Measurements from ENCODE around the gene SHC3.

The SHC3 gene

GRCh38 chr9:89172398-89172797 lies 6.2 kb downstream of the SHC3 start:
- TF ChIP-seq CTCF (IDR thresholded peaks at IDR 0.05; ENCODE audit: low read depth, low read length, missing control alignments): no peak
- H3K4me3 ChIP-seq (ENCODE audit: low read depth, low read length): no peak overlapping the region
- DNase-seq (ENCODE audit: low read depth): no peak
- in situ Hi-C loops (cut with HindIII; ENCODE audit: low sequenced_read_pairs): no loop called here

DNA sequence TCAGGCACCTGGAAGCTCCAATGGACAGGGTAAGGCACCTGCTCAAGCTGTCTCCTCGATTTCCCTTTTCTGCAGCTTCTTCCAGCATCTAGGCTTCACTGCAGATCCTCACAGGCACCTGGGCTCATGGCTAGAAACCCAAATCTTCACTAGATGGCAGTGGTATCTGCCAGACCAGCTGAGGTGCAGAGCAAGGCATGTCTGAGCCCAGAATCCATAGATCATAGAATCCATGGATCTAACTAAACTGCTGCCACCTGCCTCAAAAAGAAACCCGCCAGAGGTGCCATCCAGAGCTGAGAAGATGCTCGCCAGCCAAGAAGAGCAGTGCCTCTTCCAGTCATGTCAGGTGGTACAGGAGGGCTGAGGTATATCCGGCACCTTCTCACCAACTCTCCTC lies 6.9 kb downstream of the SHC3 start:
- no peak for TF ChIP-seq CTCF (IDR thresholded peaks at IDR 0.05; ENCODE audit: low read depth, low read length, missing control alignments)
- in situ Hi-C loops (cut with HindIII; ENCODE audit: low sequenced_read_pairs): no loop called here
- H3K4me3 ChIP-seq (ENCODE audit: low read depth, low read length): no peak overlapping the region
- DNase-seq (ENCODE audit: low read depth): no peak

DNA sequence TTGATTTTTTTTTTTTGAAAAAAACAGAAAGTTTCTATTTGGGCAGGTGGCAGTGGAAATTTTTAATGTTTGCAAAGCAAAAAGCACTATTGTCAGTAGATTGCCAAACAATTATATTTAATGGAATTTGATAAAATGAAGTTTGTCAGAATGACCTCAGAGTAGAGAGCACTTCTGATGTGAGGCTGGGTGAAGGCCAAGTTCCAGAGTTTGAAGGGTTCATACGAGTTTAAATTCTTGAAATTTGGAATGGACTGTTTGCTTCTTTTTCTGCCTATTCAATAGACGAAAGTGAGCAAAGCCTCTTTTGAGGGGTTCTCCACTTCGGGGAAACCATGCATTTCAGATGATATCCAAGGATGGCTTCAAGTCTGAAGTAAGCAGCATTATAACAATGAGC lies 7.4 kb downstream of the SHC3 start:
- in situ Hi-C loops (cut with HindIII; ENCODE audit: low sequenced_read_pairs): no loop called here
- no peak for TF ChIP-seq CTCF (IDR thresholded peaks at IDR 0.05; ENCODE audit: low read depth, low read length, missing control alignments)
- H3K4me3 ChIP-seq (ENCODE audit: low read depth, low read length): no peak overlapping the region
- no peak for DNase-seq (ENCODE audit: low read depth)

GRCh38 chr9:89168901-89169813 lies 9.5 kb downstream of the SHC3 start:
- in situ Hi-C loops (cut with HindIII; ENCODE audit: low sequenced_read_pairs): no loop called here
- no peak overlapping the region for H3K4me3 ChIP-seq (ENCODE audit: low read depth, low read length)
- DNase-seq (ENCODE audit: low read depth): no peak
- TF ChIP-seq CTCF (IDR thresholded peaks at IDR 0.05; ENCODE audit: low read depth, low read length, missing control alignments): no peak

GRCh38 chr9:89167788-89168187 lies 10.8 kb downstream of the SHC3 start:
- no peak overlapping the region for H3K4me3 ChIP-seq (ENCODE audit: low read depth, low read length)
- in situ Hi-C loops (cut with HindIII; ENCODE audit: low sequenced_read_pairs): no loop called here
- no peak for TF ChIP-seq CTCF (IDR thresholded peaks at IDR 0.05; ENCODE audit: low read depth, low read length, missing control alignments)
- DNase-seq (ENCODE audit: low read depth): no peak

DNA sequence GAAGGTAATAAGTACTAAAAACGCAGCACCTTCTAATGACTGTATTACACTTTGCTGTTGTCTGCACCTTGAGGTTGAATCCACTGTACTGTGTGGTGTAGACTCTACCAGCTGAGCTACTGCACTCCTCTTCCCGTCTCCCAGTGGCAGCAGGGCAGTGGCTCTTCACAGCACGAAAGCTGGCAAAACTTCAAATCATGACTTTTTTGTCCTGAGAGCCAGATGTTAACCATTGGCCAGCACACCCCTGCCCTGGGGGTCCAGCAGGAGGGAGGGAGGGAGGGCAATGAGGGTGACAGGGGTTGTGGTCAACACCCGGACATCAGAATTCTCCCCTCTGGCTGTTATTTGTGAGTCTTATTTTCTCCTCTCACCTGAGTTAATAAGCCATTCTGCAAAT lies 11.8 kb downstream of the SHC3 start:
- no peak for DNase-seq (ENCODE audit: low read depth)
- in situ Hi-C loops (cut with HindIII; ENCODE audit: low sequenced_read_pairs): no loop called here
- no peak for TF ChIP-seq CTCF (IDR thresholded peaks at IDR 0.05; ENCODE audit: low read depth, low read length, missing control alignments)
- no peak overlapping the region for H3K4me3 ChIP-seq (ENCODE audit: low read depth, low read length)

All from astrocyte of the cerebellum (primary cell).